ENCODE data around the gene EPO.

- TF ChIP-seq CTCF (IDR thresholded peaks at IDR 0.05) (no peak), POLR2A (IDR thresholded peaks at IDR 0.05) (no peak)
Measured at GRCh38 chr7:100687751-100688300, 32.4 kb upstream of the EPO start.

Data from body of pancreas (tissue), 4 donors.